ENCODE data around the gene FLRT1.

GRCh38 chr11:64076758-64077157 is 41.0 kb downstream of the FLRT1 start:
- TF ChIP-seq CTCF (conservative IDR thresholded peaks at IDR 0.05 in 1 of 2, IDR thresholded peaks at IDR 0.05 in 1 of 2; ENCODE audit: low read depth in 1 of 2, low read length in 2 of 2) = no peak
- TF ChIP-seq EZH2 (IDR thresholded peaks at IDR 0.05; ENCODE audit: low read length, missing control alignments) = no peak

All from fibroblast of lung (primary cell).